GM18519 (cell line): ENCODE measurements around the gene TMEM43.

Experiments used
- ATAC-seq: cut with Tn5 transposase; IDR thresholded peaks from one replicate; pipeline ENCODE4 v1.9.1; 2021; ENCODE audit warnings: mild to moderate bottlenecking, moderate library complexity; ENCODE audit not compliant: unreplicated experiment, low FRiP score

Gene TMEM43

DNA sequence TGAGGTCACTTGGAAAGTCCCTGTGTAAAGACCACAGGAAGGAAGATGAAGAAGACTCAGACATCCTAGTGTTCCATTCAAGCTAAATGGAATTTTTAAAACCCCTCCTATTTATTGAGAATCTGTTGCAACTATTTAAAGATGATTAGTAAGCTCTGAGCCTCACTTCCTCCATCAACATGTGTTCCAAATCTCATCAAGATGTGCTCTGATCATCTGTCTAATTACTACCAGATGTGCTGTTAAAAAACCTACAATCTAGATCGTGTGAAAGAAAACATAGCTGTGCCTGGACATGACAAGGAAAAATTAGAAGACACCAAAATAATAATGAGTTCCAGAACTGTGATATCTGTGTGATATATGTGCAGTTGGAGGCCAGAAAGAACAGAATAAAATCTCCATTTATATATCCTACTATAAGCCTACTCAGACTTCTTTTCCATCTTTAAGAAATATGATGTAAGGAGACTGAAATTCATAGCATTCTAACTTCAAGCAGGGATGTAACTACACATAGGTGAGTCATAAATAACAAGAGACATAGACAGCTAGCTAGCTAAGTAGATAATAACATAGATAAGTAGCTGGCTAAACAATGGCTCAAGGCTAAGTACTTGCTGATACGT lies 45.8 kb downstream of the TMEM43 start:
- no peak for ATAC-seq

DNA sequence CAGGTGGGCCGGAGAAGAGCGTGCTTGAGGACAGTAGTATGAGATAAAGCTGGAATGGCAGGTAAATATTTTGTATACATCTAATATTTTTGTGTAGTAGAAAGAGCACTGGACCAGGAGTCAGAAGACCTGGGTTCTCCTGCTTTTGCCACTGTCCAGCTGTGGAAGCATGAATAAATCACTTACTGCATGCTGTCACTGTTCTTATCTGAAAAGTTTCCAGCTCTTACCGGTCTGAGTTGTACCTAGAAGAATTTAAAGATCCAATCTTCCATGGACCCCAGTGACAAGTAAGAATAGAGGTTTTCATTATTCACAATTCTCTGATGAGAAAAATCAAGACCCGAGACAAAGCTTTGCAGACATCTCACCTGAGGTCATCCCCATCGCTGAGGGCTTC lies 47.6 kb downstream of the TMEM43 start:
- ATAC-seq, result no peak

DNA sequence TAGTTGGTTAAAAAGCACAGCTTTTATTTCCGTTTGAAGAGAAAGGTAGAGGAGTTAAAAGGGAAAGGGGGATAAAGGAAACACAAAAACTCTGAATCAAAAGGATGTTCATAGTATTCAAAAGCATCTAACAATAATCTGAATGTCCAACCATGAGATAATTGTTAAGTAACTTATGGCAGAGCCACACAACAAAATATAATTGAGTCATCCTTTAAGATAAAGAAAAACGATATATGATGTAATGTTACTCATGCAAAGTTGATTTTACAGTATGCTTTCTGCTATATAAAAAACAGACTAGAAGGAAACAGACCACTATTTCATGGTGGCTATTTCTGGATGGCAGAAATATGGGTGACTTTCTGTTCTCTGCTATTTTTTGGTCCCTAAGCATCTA lies 49.6 kb downstream of the TMEM43 start:
- no peak for ATAC-seq

DNA sequence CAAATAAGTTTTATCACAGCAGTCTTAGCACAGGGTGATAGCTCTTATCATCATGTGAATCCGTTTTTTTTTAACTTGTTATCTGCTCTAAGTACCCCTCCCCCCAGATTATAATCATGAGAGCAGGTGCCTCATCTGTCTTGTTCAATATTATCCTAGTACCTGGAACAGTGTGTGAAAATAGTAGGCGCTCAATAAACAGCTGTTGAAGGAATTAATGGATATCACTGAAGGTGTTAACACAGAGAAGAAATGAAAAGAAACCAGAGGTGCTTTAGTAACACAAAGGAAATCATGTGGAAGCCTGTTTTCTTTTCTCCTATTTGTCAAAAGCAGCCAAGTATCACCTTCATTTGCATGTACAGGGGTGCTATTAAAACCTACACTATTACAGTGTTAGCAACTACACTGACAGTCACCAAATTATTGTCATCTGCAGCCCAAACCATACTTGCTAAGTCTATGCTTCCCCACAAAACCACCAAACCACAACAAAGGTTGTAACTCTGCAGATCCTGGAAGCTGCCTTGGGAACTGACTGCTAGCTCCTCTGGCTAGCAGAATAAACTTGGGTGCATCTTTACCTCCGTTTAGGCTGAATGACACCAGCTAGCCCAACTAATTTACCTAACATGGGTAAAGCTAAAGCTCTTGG lies 50.7 kb downstream of the TMEM43 start:
- peak; percentile 25 for ATAC-seq

DNA sequence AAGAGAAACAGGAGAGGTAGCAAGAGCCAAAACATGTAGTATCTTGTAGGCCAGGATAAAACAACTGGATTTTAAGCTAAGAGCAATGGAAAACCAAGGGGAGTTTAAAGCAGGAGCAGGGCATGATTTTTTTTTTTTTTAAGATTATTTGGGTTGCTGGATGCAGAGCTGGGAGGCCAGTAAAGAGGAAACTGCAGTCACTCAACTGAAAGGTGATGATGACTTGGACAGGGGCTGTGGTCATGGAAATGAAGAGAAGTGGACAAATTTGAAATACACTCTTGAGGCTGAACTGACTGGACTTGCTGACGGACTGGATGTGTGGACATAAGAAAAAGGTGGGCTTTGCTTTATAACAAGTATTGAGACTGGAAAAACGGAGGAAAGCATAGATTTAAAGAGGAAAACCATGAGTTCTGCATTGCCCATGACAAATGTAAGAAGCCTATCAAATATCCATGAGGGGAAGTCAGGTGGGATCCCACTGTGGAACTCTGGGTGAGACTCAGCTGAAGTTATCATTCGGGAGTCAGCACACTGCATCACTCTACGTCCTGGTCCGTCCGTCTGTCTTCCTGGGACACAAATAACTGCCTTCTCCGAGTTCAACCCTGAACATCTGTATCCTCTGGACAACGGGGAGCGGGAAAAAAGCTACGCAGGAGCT lies 52.9 kb downstream of the TMEM43 start:
- peak; percentile 1 for ATAC-seq

DNA sequence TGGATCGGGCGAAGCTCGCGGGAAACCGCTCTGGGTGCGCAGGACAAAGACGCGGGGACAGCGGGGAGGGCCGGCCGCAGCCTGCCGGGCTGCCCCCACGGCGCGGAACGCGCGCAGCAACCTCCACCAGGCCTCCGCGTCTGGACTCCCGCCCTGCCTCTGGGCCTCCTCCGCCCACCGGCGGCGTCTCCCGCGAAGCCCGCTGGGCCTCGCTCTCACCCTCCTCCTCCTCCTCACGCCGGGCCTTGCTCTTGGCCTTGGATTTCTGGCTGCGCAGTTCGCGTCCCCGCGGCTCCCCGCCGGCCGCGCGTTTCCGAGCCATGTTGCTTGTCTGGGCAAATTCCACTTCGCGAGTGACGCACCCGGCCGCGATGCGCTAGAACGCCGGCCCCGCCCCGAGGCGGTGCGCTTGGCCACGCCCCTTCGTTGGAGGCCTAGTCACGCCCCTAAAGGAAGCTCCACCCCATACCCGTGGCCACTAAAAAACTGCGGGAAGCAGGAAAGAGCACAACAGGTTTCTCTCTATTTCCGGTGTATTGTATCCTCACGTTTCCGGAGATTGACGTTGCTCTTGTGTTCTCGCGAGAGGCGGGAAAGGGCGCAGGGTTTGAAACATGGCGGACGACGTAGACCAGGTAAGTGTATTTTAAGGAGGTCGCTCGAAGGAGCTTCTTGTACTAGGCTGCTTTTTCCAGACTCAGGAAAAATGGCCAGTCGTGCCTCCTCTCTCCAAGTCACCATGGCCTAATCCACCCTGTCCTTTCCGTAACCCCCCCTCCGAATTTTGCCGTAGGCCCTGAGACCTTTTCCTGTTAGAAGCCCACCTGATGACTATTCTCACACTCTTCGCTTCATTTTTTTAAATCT lies 53.6 kb downstream of the TMEM43 start, which contains the start of the genes LSM3 and XPC:
TSS of gene LSM3 (plus strand) at position 571 of the 867 bp plus-strand sequence. CDS start at position 615, 44 bp downstream.
TSS of gene XPC (minus strand) at position 355 of the 867 bp plus-strand sequence. CDS start at position 322, 33 bp downstream.
- peak; percentile 90 for ATAC-seq

DNA sequence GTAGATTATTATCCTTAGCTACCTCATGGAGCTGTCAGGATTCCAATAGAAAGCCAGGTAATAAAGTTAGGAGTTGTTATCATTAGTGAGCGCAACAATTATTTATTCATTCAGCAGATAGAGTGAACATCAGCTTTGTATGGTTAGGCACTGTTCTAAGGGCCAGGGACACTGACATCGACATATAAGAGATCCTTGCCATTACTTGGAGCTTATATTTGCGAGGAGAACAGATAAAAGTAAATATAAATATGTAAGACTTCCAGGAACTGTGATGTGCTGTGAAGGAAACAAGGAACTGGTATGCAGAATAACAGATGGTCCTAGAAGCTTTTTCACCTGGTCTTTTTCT lies 54.2 kb downstream of the TMEM43 start:
- no peak for ATAC-seq

DNA sequence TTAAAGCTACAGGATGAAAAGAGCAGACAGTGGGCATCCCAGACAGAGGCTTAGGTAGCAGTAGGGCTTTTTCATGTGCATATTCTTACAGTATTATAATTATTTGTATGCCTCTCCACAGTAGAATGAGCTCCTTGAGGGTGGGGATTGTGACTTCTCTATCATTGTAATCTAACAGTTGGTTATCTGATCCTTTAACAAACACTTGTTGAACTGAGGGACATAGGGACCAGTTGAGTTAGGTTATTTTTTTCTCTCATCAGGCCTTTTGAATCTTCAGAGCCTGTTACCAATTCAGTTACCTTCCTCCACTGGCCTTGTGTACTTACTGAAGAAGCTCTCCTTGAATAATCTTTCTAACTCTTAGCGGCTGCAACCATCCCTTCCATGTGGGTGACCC lies 54.9 kb downstream of the TMEM43 start:
- ATAC-seq, result no peak

DNA sequence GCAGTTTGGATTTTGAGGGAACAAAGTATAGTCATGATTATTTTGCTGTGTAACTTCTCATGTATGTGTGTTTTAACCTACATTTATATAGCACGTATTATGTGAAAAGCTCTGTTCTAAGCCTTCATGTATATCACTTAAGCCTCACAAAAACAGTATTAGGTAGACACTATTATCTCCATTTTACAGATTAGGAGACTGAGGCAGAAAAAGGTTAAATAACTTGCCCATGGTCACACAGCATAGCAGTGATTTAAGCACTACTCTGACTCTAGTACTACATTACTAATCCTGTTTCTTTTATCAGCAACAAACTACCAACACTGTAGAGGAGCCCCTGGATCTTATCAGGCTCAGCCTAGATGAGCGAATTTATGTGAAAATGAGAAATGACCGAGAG lies 56.4 kb downstream of the TMEM43 start:
- no peak for ATAC-seq

DNA sequence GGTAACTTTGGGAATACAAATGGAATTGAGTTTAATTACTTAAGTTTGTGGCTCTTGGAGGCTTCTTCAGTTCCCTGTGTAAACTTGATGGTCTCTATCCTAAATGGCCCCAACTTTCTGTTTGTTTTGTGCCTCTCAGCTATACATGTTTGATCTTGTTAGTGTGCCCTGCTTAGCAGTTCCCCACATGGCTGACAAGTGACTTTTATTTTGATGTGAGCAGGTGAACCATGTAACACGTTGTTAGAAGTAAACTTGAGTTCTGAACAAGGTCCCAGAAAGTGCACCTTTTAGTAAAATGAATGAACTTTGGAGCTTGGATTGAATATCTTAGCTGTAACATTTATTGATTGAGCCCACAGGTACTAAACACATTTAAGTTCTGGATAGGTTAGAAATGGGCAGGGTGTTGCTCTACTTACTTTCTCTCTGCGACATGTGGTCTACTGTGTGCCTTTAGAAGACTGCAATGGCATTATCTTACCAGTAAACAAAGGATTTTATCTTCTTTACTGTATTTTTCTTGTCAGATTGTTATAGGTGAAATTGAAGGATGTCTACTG lies 58.2 kb downstream of the TMEM43 start:
- no peak for ATAC-seq

DNA sequence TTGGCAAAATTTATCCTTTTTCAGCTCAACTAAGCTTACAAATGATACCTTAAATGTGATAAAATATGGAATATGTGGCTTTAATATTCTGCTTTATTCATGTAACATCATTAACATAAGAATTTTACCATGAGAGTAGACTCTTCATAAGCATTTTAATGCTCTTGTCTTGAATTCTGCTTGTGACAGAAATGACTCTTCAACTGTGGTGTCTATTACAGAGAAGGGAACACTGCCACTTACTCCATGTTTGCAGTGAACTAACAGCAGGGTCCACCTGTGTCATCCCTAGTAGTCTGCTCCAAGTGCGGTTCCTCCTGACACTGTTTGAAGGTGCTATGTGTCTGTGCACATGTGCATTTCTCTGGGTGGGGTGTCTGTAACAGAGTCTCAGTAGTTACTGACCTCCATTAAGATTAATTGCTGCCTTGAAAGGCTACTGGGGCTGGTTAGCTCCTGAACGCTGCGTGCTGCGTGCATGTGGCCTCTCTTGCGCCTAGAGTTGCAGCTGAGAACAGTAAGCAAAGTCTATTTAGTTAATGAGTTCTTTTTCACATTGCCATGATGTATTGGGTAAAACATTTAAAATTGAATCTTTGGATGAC lies 62.1 kb downstream of the TMEM43 start:
- ATAC-seq, result no peak

DNA sequence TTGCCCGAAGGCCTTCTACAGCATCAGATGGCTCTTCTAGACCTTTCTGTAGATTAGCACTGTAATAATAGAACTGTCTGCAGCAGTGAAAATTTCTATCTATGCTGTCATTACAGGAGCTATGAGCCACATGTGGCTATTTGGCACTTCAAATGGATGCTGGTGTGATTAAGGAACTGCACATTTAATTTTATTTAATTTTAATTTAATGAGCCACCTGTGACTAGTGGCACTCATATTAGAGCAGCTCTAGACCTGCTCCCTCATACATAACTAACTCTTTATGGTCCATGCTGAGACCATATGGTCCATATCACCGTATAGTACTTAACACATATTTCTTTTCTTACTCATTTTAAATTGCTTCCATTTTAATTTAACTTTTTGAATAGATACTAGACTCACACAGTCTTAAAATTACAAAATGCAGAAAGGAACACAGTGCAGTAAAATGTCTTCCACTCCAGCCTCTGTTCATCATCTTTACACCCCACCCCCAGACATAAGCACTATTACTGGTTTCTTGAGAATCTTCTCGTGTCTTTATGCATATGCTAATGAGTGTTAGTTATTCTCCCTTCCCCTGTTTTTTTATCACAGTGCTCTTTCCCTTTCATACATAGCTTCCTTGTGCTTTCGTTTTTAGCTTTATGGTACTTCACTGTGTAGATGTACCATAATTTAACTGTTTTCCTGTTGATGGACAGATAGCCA lies 63.3 kb downstream of the TMEM43 start:
- ATAC-seq, result no peak
